Memory B cell (primary cell): ENCODE data around the gene TK1.
"Not testable (repeated sequence)": the region's sequence is repeated elsewhere in the genome, so short reads cannot be mapped to it uniquely, and the experiment has no call there.

Experiments used
- ATAC-seq: fragments of 150-1000 bp; cut with Tn5 transposase; 2 replicates; pipeline ENCODE4 v1.10.0; 2021; ENCODE audit warnings: low read depth, mild to moderate bottlenecking, moderate library complexity
- DNase-seq, 2 donors: peaks; one replicate each; pipeline ENCODE4 v3.0.0; 2022; ENCODE audit warnings: low spot score in 2 of 2
- H3K27ac Mint-ChIP-seq: one replicate; pipeline ENCODE4 v1.8.0; 2022; ENCODE audit warnings: mild to moderate bottlenecking, moderate library complexity, mixed read lengths
- H3K27me3 Mint-ChIP-seq: one replicate; pipeline ENCODE4 v1.8.0; 2022; ENCODE audit warnings: mixed read lengths
- H3K36me3 Mint-ChIP-seq: one replicate; pipeline ENCODE4 v1.8.0; 2022; ENCODE audit warnings: mild to moderate bottlenecking, mixed read lengths
- H3K4me1 Mint-ChIP-seq: one replicate; pipeline ENCODE4 v1.8.0; 2022; ENCODE audit warnings: mixed read lengths
- H3K4me3 Mint-ChIP-seq: one replicate; pipeline ENCODE4 v1.8.0; 2022; ENCODE audit warnings: mild to moderate bottlenecking, moderate library complexity, mixed read lengths
- H3K9me3 Mint-ChIP-seq: one replicate; pipeline ENCODE4 v1.8.0; 2022; ENCODE audit warnings: mixed read lengths

TK1 gene

DNA sequence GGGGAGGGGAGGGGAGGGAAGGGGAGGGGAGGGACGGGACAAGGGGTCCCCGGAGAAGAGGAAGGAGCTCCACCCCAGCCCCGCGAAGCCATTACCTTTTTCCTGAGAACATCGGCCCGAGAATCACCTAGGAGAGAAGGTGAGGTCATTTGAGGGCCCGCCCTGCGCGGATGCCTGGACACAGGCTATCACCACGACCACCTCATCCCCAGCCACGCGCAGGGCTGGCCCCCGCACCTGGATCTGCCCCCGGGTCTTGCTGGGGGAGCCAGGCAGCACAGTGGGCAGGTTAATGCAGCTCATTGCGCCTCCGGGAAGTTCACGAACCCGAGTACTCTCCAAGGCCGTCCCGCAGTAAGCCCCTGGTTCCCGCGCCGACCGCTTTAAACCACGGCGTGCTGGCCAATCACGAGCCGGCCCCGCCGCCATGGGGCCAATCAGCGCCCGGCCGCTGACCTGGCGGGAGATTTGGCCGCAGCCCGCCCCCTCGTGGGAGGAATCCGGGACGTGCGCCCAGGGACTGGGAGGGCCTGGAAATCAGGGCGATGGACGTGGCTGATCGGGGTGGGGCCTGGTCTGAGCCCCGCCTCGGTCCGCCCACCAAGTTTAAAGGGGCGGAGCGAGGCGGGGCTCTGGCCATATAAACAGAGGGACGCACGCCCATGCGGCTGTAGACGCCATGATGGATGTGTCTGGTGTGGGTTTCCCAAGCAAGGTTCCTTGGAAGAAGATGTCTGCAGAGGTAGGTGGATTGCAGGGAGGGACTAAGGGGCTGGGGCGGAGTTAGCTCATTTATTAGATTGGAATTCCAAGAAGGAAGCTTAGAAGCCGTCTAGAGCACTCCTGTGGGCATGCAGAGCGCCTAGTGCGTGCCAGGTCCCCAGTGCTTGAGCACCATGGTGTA is at the start of gene TK1, which contains the start of gene AFMID:
TK1 (minus strand) TSS at position 361 of the 904 bp plus-strand sequence; CDS start at position 303, 58 bp downstream.
AFMID (plus strand) TSS at position 671 of the 904 bp plus-strand sequence; CDS start at position 680, 9 bp downstream.
- ATAC-seq = peak; percentile 87
- peaks cover 18% of the 10 kb centered on the region for H3K4me1 Mint-ChIP-seq

GRCh38 chr17:78235885-78236284 is 49.0 kb upstream of the TK1 start:
- Mint-ChIP-seq H3K27me3 (peaks cover 19% of the 10 kb centered on the region), H3K4me3 (no peak overlapping the region), H3K4me1 (peaks cover 21% of the 10 kb centered on the region), H3K36me3 (no peaks in the 10 kb centered on the region), H3K27ac (no peak overlapping the region), H3K9me3 (no peaks in the 10 kb centered on the region)
- no peak for ATAC-seq
- no peak for DNase-seq

More for the DNA sequence above, at the start of gene TK1, which contains the start of gene AFMID:
- Mint-ChIP-seq H3K9me3 (no peaks in the 10 kb centered on the region), H3K36me3 (no peaks in the 10 kb centered on the region), H3K4me3 (peak within 1 kb of the TSS; percentile 87), H3K27ac (peak within 1 kb of the TSS; percentile 80), H3K27me3 (no peaks in the 10 kb centered on the region)
- peak; percentile 79 to 88 for DNase-seq

DNA sequence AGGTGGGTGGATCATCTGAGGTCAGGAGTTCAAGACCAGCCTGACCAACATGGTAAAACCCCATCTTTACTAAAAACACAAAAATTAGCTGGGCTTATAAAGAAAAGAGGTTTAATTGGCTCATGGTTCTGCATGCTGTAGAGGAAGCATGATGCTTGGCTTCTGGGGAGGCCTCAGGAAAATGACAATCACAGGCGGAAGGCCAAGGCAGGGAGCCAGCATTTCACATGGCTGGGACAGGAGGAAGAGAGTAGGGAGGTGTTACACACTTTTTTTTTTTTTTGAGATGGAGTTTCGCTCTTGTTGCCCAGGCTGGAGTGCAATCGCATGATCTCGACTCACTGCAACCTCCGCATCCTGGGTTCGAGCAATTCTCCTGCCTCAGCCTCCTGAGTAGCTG is 48.2 kb upstream of the TK1 start:
- ATAC-seq, H3K4me3 Mint-ChIP-seq, H3K36me3 Mint-ChIP-seq, DNase-seq, H3K9me3 Mint-ChIP-seq, H3K27ac Mint-ChIP-seq: not testable (repeated sequence)
- H3K4me1 Mint-ChIP-seq = peaks cover 21% of the 10 kb centered on the region
- H3K27me3 Mint-ChIP-seq = peaks cover 23% of the 10 kb centered on the region

GRCh38 chr17:78234261-78234865 is 47.5 kb upstream of the TK1 start:
- peaks cover 18% of the 10 kb centered on the region for H3K4me1 Mint-ChIP-seq
- no peak for ATAC-seq
- H3K27me3 Mint-ChIP-seq = peaks cover 24% of the 10 kb centered on the region
- no peak for DNase-seq
- no peak overlapping the region for H3K4me3 Mint-ChIP-seq
- H3K27ac Mint-ChIP-seq = no peak overlapping the region
- no peaks in the 10 kb centered on the region for H3K36me3 Mint-ChIP-seq
- H3K9me3 Mint-ChIP-seq = no peaks in the 10 kb centered on the region

GRCh38 chr17:78233678-78234077 is 46.8 kb upstream of the TK1 start:
- DNase-seq (no peak), ATAC-seq (no peak)
- Mint-ChIP-seq H3K27ac (no peak overlapping the region), H3K9me3 (no peaks in the 10 kb centered on the region), H3K27me3 (peaks cover 24% of the 10 kb centered on the region), H3K4me1 (peaks cover 16% of the 10 kb centered on the region), H3K4me3 (no peak overlapping the region), H3K36me3 (no peaks in the 10 kb centered on the region)

DNA sequence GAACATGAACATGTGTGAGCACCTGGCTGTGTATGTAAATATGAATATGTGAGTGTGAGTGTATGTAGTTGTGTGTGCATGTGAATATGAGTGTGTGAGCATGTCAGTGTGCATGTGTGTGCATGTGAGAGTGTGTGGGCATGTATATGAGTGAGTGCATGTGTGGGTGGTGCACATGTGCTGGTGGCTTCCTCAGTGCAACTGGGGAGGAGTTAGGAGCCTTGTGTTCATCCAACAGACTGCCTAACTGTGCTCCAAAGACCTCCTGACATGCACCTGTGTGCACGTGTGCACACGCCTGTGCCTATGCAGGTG is 46.0 kb upstream of the TK1 start:
- H3K4me1 Mint-ChIP-seq = peaks cover 11% of the 10 kb centered on the region
- DNase-seq = no peak
- H3K27ac Mint-ChIP-seq = no peak overlapping the region
- no peak overlapping the region for H3K4me3 Mint-ChIP-seq
- no peak for ATAC-seq
- H3K9me3 Mint-ChIP-seq = no peaks in the 10 kb centered on the region
- H3K36me3 Mint-ChIP-seq = no peaks in the 10 kb centered on the region
- peaks cover 24% of the 10 kb centered on the region for H3K27me3 Mint-ChIP-seq

DNA sequence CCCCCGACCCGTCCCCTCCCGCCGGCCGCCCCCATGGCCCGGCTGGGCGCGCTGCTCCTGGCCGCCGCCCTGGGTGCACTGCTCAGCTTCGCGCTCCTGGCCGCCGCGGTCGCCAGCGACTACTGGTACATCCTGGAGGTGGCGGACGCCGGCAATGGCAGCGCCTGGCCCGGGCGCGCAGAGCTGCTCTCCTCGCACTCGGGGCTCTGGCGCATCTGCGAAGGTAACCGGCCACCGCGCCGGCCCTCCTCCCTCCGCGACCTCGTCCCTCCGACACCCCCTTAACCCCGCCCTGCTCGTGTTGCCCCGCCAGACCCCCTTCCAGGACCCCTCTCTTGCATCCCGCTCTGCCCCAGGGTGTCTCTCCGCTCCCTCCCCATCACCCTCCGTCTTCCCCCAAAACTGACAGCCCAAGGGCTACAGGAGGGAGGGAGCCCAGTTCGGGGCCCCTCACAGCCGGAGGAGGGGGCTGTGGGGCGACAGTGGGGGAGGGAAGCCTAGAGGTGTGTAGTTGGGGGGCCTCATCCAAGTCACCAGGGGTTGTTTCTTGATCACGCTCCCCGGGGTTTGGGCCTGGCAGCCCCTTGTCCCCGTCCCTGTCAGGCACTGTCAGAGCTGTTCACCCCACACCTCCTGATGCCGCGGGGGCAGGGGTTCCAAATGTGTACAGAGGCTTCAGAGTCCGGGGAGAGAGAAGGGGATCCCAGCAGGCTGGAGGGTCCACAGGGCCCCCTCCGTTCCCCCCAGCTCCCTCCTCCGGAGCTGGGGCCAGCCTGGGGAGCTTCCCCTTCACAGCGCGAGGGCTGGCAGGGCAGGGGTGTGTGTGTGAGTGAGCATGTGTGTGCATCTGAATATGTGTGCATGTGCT is 45.4 kb upstream of the TK1 start:
- Mint-ChIP-seq H3K9me3 (no peaks in the 10 kb centered on the region), H3K4me1 (peaks cover 11% of the 10 kb centered on the region), H3K27me3 (peaks cover 28% of the 10 kb centered on the region), H3K36me3 (no peaks in the 10 kb centered on the region), H3K27ac (no peak overlapping the region), H3K4me3 (peak overlapping the region; percentile 52)
- peak; percentile 66 for ATAC-seq
- DNase-seq = peak in 1 of 2 donors; percentile 41

DNA sequence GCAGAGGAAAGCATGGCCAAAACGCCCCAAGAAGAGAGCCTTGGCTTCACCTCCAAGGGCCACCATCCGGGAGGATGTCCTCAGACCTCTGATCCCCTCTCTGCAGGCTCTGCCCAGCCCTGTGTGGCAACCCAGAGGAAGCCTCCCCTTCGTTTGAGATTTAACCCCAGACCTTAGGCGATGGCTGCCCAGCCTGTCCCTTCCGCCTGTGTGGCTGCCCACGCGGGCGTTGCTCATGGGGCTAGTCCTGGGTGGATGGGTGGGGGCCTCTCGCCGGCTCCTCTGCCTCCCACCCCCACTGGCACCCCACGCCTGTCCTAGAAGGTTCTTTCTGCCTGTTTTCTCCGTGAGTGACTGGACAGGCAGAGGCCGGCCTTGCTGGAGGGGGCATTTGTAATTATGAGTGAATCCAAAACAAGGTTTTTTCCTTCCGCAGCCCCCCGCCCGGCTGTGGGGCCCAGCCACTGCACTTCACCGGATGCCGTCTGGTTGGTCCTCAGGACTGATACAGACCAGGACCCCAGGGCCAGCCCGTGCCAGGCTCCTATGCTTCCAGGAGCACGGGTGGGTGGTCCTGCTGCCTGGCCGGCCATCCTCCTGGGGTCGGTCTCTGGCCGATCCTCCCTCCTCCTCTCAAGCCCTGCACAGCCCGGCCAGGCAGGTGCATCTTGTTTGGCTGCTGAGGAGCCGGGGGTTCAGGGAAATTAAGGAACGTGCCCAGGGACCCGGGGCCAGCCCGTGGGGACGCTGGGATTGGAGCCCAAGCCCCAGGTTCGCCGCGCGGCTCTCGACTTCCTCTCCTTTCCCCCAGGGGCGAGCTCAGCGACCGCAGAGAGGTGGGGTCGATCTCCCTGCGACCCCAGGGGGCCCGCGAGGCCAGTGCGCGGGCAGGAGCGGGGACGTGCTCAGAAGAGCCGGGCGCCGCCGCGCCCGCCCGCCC is 44.4 kb upstream of the TK1 start, which contains the start of gene TMEM235:
TMEM235 (plus strand) TSS at position 636 of the 940 bp plus-strand sequence. CDS start 393 bp downstream, outside the sequence.
- H3K36me3 Mint-ChIP-seq = no peaks in the 10 kb centered on the region
- no peak within 1 kb of the TSS for H3K27ac Mint-ChIP-seq
- peaks cover 13% of the 10 kb centered on the region for H3K4me1 Mint-ChIP-seq
- peak in 1 of 2 donors; percentile 21 for DNase-seq
- peak within 1 kb of the TSS; percentile 52 for H3K4me3 Mint-ChIP-seq
- no peak for ATAC-seq
- no peaks in the 10 kb centered on the region for H3K9me3 Mint-ChIP-seq
- peaks cover 30% of the 10 kb centered on the region for H3K27me3 Mint-ChIP-seq

DNA sequence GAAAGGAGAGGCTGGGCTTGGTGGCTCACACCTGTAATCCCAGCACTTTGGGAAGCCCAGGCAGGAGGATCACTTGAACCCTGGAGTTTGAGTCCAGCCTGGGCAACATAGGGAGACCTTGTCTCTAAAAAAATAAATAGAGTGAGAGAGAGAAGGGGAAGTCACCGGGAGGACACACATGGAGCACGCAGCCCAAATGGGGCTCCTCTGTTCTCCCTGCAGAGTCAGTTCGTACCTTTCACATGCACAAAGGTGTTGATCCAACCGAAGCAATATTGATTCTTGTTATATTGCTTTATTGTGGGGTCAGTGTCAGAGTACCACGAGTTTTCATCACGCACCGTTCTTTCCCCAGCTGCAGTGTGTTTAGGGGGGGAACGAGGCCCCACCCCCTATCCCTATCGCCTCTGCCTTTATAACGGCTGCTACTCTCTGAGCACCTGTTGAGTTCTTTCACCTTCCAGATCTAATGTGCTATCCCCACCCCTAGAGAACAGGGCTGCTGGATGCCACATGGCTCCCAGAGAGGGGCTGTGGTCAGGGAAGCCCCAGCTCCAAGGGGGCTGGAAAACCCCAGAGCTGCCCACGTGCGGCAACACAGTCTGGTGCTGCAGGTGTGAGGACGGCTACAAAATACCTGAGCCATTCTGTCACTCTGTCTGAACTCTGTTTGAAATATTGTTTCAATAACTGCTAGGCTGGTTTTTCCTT is 43.6 kb upstream of the TK1 start:
- ATAC-seq (peak; percentile 54), DNase-seq (no peak)
- no peaks in the 10 kb centered on the region for H3K36me3 Mint-ChIP-seq
- H3K4me1 Mint-ChIP-seq = peaks cover 13% of the 10 kb centered on the region
- H3K27me3 Mint-ChIP-seq = peaks cover 30% of the 10 kb centered on the region
- H3K4me3 Mint-ChIP-seq = no peak overlapping the region
- no peaks in the 10 kb centered on the region for H3K9me3 Mint-ChIP-seq
- no peak overlapping the region for H3K27ac Mint-ChIP-seq

DNA sequence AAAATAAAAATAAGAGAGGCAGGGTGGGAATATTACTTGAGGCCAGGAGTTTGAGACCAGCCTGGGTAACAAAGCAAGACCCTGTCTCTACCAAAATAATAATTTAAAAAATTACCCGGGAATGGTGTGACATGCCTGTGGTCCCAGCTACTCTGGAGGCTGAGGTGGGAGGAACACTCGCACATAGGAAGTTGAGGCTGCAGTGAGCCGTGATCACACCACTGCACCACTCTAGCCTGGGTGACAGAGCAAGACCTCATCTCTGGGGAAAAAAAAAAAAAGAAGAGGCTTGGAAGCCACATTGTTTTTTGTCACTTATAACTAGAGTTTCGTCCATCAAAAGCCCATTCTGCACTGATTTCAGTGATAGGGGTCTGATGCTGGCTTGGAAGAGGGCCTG is 41.3 kb upstream of the TK1 start:
- Mint-ChIP-seq H3K9me3 (no peaks in the 10 kb centered on the region), H3K27ac (no peak overlapping the region), H3K36me3 (no peaks in the 10 kb centered on the region), H3K4me3 (no peak overlapping the region), H3K4me1 (peaks cover 13% of the 10 kb centered on the region), H3K27me3 (peaks cover 29% of the 10 kb centered on the region)
- no peak for ATAC-seq
- no peak for DNase-seq

DNA sequence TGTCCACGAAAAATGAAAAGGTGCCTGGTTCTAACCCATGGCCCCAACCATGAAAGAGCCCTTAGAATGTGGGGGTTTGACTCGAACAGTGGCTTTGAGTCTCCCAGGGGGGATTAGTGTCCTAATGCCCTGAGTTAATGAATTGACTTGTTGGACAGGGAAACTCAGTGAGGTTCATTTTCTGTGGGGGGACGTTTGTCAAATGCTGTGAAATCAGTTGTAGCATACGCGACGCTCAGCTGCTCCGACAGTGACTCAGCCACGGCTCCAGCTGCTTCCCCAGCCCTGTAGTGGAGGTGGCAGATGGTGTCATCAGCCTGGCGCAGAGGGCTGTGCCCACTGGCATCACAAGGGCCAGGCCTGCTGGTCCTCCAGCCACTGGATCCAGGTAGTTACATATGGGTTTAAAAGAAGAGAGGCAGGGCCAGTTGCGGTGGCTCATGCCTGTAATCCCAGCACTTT is 40.6 kb upstream of the TK1 start:
- Mint-ChIP-seq H3K36me3 (no peaks in the 10 kb centered on the region), H3K27me3 (peaks cover 24% of the 10 kb centered on the region), H3K9me3 (no peaks in the 10 kb centered on the region), H3K27ac (no peak overlapping the region), H3K4me1 (peaks cover 8% of the 10 kb centered on the region), H3K4me3 (no peak overlapping the region)
- no peak for ATAC-seq
- DNase-seq = no peak

GRCh38 chr17:78226759-78227454 is 40.1 kb upstream of the TK1 start:
- no peak for ATAC-seq
- no peak for DNase-seq
- Mint-ChIP-seq H3K27me3 (peaks cover 18% of the 10 kb centered on the region), H3K36me3 (no peaks in the 10 kb centered on the region), H3K9me3 (no peaks in the 10 kb centered on the region), H3K4me1 (peaks cover 2% of the 10 kb centered on the region), H3K27ac (no peak overlapping the region), H3K4me3 (no peak overlapping the region)
